HEK293 (cell line): ENCODE data around the gene HOOK1.

Experiments
- CTCF ChIA-PET: fragments of 350-600 bp; formaldehyde crosslinking; extraction: SDS; loops from one replicate; lab custom pipeline; 2021; ENCODE audit warnings: antibody characterized with exemption; lab: Yijun Ruan, JAX
- POLR2A ChIA-PET: fragments of 300-600 bp; formaldehyde crosslinking; extraction: SDS; loops from one replicate; lab custom pipeline; 2020; ENCODE audit warnings: antibody characterized with exemption, inconsistent platforms; lab: Yijun Ruan, JAX
- H3K27ac ChIP-seq: fragments of 200-500 bp; sonication (Bioruptor generic); 2 replicates; pipeline ENCODE4 v1.5.1; 2014; ENCODE audit warnings: low read depth, low read length, control low read depth, inconsistent platforms; ENCODE audit errors: extremely low read depth
- H3K36me3 ChIP-seq, 2 experiments: fragments of 200-500 bp in 1 of 2; sonication (Bioruptor generic) in 1 of 2; 1 replicate in 1 of 2; 2 replicates in 1 of 2; pipeline ENCODE4 v1.5.1; 2014 to 2017; ENCODE audit warnings: inconsistent platforms in 2 of 2, low read length in 2 of 2; ENCODE audit not compliant: control insufficient read depth in 2 of 2, insufficient read depth in 1 of 2
- H3K4me1 ChIP-seq: fragments of 200-500 bp; sonication (Bioruptor generic); 2 replicates; pipeline ENCODE4 v1.5.1; 2014; ENCODE audit warnings: mild to moderate bottlenecking, low read length, inconsistent platforms; ENCODE audit not compliant: control insufficient read depth, insufficient read depth
- H3K4me3 ChIP-seq: 2 replicates; pipeline ENCODE4 v1.5.1; 2011; ENCODE audit warnings: low read depth, mild to moderate bottlenecking, control low read depth, low read length, moderate library complexity
- H3K9me3 ChIP-seq: fragments of 200-500 bp; sonication (Bioruptor generic); 2 replicates; pipeline ENCODE4 v1.5.1; 2014; ENCODE audit warnings: low read depth, low read length, inconsistent platforms; ENCODE audit not compliant: control insufficient read depth, insufficient read depth
- BCL11A ChIP-seq: fragments of 450-650 bp; formaldehyde crosslinking; IDR thresholded peaks from 2 replicates; pipeline ENCODE4 v1.5.1; 2016; ENCODE audit warnings: low read depth, missing biosample characterization, missing genetic modification characterization
- MEIS1 ChIP-seq: sonication (generic); formaldehyde crosslinking; IDR thresholded peaks from 2 replicates; pipeline ENCODE4 v1.8.1; 2022; ENCODE audit warnings: missing genetic modification reagents, mild to moderate bottlenecking, borderline replicate concordance
- OSR2 ChIP-seq: fragments of 450-650 bp; formaldehyde crosslinking; IDR thresholded peaks from 2 replicates; pipeline ENCODE4 v1.5.1; 2016; ENCODE audit warnings: missing biosample characterization, missing genetic modification characterization
- OVOL3 ChIP-seq: fragments of 450-650 bp; formaldehyde crosslinking; IDR thresholded peaks from 2 replicates; pipeline ENCODE4 v1.5.1; 2016; ENCODE audit warnings: missing biosample characterization, missing genetic modification characterization
- SP7 ChIP-seq: fragments of 450-650 bp; formaldehyde crosslinking; IDR thresholded peaks from 2 replicates; pipeline ENCODE4 v1.5.1; 2016; ENCODE audit warnings: missing biosample characterization, missing genetic modification characterization
- ZBTB1 ChIP-seq: fragments of 450-650 bp; formaldehyde crosslinking; IDR thresholded peaks from 2 replicates; pipeline ENCODE4 v1.5.1; 2016; ENCODE audit warnings: missing biosample characterization, missing genetic modification characterization
- ZBTB20 ChIP-seq: fragments of 450-650 bp; formaldehyde crosslinking; IDR thresholded peaks from 2 replicates; pipeline ENCODE4 v1.5.1; 2016; ENCODE audit warnings: missing biosample characterization, missing genetic modification characterization
- ZNF138 ChIP-seq: fragments of 450-650 bp; formaldehyde crosslinking; IDR thresholded peaks from 2 replicates; pipeline ENCODE4 v1.5.1; 2016; ENCODE audit warnings: missing biosample characterization, missing genetic modification characterization, borderline replicate concordance
- ZNF184 ChIP-seq: fragments of 450-650 bp; IDR thresholded peaks from 2 replicates; pipeline ENCODE4 v1.5.1; 2018; ENCODE audit warnings: missing biosample characterization, mild to moderate bottlenecking, missing genetic modification characterization
- ZNF2 ChIP-seq: fragments of 450-650 bp; formaldehyde crosslinking; IDR thresholded peaks from 2 replicates; pipeline ENCODE4 v1.5.1; 2016; ENCODE audit warnings: missing biosample characterization, missing genetic modification characterization
- ZNF211 ChIP-seq: fragments of 450-650 bp; formaldehyde crosslinking; IDR thresholded peaks from 2 replicates; pipeline ENCODE4 v1.5.1; 2016; ENCODE audit warnings: low read depth, missing biosample characterization, missing genetic modification characterization
- ZNF214 ChIP-seq: fragments of 450-650 bp; formaldehyde crosslinking; IDR thresholded peaks from 2 replicates; pipeline ENCODE4 v1.5.1; 2017; ENCODE audit warnings: missing biosample characterization, mild to moderate bottlenecking, missing genetic modification characterization, borderline replicate concordance
- ZNF248 ChIP-seq: fragments of 450-650 bp; formaldehyde crosslinking; IDR thresholded peaks from 2 replicates; pipeline ENCODE4 v1.5.1; 2017; ENCODE audit warnings: missing biosample characterization, missing genetic modification characterization
- ZNF302 ChIP-seq: fragments of 450-650 bp; formaldehyde crosslinking; IDR thresholded peaks from 2 replicates; pipeline ENCODE4 v1.5.1; 2016; ENCODE audit warnings: missing biosample characterization, missing genetic modification characterization, low read depth
- ZNF391 ChIP-seq: fragments of 450-650 bp; formaldehyde crosslinking; IDR thresholded peaks from 2 replicates; pipeline ENCODE4 v1.5.1; 2016; ENCODE audit warnings: low read depth, missing biosample characterization, missing genetic modification characterization, borderline replicate concordance
- ZNF473 ChIP-seq: fragments of 450-650 bp; formaldehyde crosslinking; IDR thresholded peaks from 2 replicates; pipeline ENCODE4 v1.5.1; 2017; ENCODE audit warnings: missing biosample characterization, missing genetic modification characterization
- ZNF48 ChIP-seq: fragments of 450-650 bp; formaldehyde crosslinking; IDR thresholded peaks from 2 replicates; pipeline ENCODE4 v1.5.1; 2016; ENCODE audit warnings: missing biosample characterization, missing genetic modification characterization
- ZNF488 ChIP-seq: fragments of 450-650 bp; formaldehyde crosslinking; IDR thresholded peaks from 2 replicates; pipeline ENCODE4 v1.5.1; 2016; ENCODE audit warnings: missing biosample characterization, missing genetic modification characterization
- ZNF555 ChIP-seq: fragments of 450-650 bp; formaldehyde crosslinking; conservative IDR thresholded peaks from 2 replicates; pipeline ENCODE4 v1.5.1; 2017; ENCODE audit warnings: missing biosample characterization, mild to moderate bottlenecking, missing genetic modification characterization, inconsistent platforms
- ZNF596 ChIP-seq: fragments of 450-650 bp; IDR thresholded peaks from 2 replicates; pipeline ENCODE4 v1.5.0; 2018; ENCODE audit warnings: missing biosample characterization, mild to moderate bottlenecking, missing genetic modification characterization, moderate library complexity
- ZNF629 ChIP-seq: fragments of 450-650 bp; formaldehyde crosslinking; IDR thresholded peaks from 2 replicates; pipeline ENCODE4 v1.5.1; 2017; ENCODE audit warnings: missing biosample characterization, missing genetic modification characterization
- ZNF654 ChIP-seq: fragments of 450-650 bp; formaldehyde crosslinking; IDR thresholded peaks from 2 replicates; pipeline ENCODE4 v1.5.1; 2016; ENCODE audit warnings: low read depth, missing biosample characterization, missing genetic modification characterization
- ZNF768 ChIP-seq: fragments of 450-650 bp; formaldehyde crosslinking; IDR thresholded peaks from 2 replicates; pipeline ENCODE4 v1.5.1; 2018; ENCODE audit warnings: missing biosample characterization, mild to moderate bottlenecking, missing genetic modification characterization
- ZNF776 ChIP-seq: fragments of 450-650 bp; formaldehyde crosslinking; IDR thresholded peaks from 2 replicates; pipeline ENCODE4 v1.5.0; 2017; ENCODE audit warnings: missing biosample characterization, missing genetic modification characterization, borderline replicate concordance
- ZSCAN4 ChIP-seq: fragments of 450-650 bp; formaldehyde crosslinking; IDR thresholded peaks from 2 replicates; pipeline ENCODE4 v1.5.1; 2017; ENCODE audit warnings: missing biosample characterization, missing genetic modification characterization
- TF ChIP-seq, protein P1 (sequence below): fragments of 450-650 bp; formaldehyde crosslinking; IDR thresholded peaks from 2 replicates; pipeline ENCODE4 v1.5.1; 2016; ENCODE audit warnings: missing biosample characterization, missing genetic modification characterization
- TF ChIP-seq, protein P2 (sequence below): fragments of 450-650 bp; formaldehyde crosslinking; conservative IDR thresholded peaks from 2 replicates; pipeline ENCODE4 v1.5.1; 2016; ENCODE audit warnings: low read depth, missing biosample characterization, missing genetic modification characterization

HOOK1 gene

DNA sequence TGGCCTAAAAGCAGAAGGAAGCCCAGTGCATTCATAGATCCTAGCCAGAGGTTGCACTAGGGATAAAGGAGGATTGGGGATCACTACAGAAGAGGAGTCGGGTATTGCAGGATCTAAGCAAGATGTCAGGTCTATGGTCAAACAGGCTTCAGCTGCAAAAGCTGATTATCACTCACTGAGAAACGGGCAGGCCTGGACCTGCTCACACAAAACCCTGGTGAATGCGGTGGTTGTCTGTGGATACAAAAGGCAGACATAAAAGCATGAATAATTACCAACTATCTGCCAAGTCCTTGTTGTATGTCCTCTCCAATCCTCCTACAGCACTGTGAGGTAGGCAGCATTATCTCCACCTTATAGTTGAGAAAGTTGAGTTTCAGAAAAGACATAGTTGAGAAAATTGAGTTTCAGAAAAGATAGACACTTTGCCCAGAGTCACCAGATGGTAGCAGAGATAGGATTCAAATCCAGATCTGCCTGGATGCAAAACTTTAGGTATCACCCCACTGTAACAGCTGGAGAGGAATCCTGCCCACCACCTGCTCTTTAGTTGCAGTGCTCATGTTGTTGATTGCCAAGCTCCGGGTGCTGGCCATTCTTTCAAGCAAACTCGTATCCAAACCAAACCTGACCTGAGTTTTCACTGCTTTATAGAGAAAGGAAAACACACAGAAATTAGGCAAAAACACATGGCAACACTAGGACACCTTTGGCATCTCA lies 49.6 kb upstream of the HOOK1 start (continued):
- no peak for TF ChIP-seq ZNF211 (tag by site-specific recombination)
- TF ChIP-seq ZNF2 (tag by site-specific recombination): no peak
- TF ChIP-seq ZNF48 (tag by site-specific recombination): no peak
- no peak for TF ChIP-seq ZNF654
- TF ChIP-seq, protein P1, sequence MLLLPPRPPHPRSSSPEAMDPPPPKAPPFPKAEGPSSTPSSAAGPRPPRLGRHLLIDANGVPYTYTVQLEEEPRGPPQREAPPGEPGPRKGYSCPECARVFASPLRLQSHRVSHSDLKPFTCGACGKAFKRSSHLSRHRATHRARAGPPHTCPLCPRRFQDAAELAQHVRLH (tag by site-specific recombination): no peak
- no peak for TF ChIP-seq ZNF473 (tag by site-specific recombination)
- no peak for TF ChIP-seq ZNF214 (tag by site-specific recombination)

DNA sequence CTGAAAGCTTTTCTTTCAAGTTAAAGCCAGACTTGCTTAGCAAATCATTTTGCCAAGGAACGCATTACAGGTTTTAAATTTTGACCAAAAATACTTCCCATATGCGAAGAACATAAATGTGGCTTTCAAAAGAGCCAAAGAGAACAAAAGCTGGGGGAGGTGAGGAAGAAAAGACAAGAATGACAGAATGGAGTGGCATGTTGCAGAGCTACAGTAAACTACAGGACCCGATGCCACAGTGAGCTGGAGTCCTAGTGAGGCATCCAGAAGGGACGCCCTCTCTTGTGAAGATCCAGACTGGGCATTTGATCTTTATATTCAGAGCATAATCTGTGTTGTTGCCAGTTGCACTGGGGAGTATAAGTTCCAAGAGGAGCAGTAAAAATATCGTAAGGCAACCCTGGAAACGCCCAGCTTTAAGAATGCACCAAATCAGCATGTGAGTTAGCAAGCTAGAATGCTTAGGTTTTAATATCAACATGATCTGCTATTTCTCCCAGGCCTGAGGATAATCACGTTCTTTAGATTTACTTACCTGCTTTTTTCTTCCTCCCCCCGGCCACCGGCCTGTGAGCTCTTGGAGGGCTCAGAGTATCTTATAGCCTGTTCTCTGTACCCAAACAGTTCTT lies 48.4 kb upstream of the HOOK1 start:
- CTCF ChIA-PET: interaction anchor here (0.6 to 1.1 kb wide), 2 partner anchors 9 to 34 kb away, joined by 3 read pairs; no protein-coding TSS in a partner anchor
- TF ChIP-seq ZNF654 (no peak), ZSCAN4 (tag by site-specific recombination) (no peak), MEIS1 (CRISPR knock-in tag) (no peak), ZNF184 (tag by site-specific recombination) (no peak), ZNF629 (tag by site-specific recombination) (no peak), ZNF555 (tag by site-specific recombination) (no peak), ZNF138 (tag by site-specific recombination) (no peak), ZNF248 (no peak), ZNF214 (tag by site-specific recombination) (no peak), ZBTB1 (no peak), SP7 (tag by site-specific recombination) (no peak), ZNF596 (tag by site-specific recombination) (no peak), ZNF776 (tag by site-specific recombination) (no peak), ZBTB20 (tag by site-specific recombination) (no peak)
- no peak overlapping the region for H3K27ac ChIP-seq
- H3K9me3 ChIP-seq: no peaks in the 10 kb centered on the region
- POLR2A ChIA-PET: no interaction called here
- no peak overlapping the region for H3K4me3 ChIP-seq
- H3K4me1 ChIP-seq: no peaks in the 10 kb centered on the region
- no peaks in the 10 kb centered on the region for H3K36me3 ChIP-seq

GRCh38 chr1:59767119-59767518 lies 47.6 kb upstream of the HOOK1 start:
- no peaks in the 10 kb centered on the region for H3K36me3 ChIP-seq
- no peaks in the 10 kb centered on the region for H3K4me1 ChIP-seq
- no peak overlapping the region for H3K4me3 ChIP-seq
- H3K9me3 ChIP-seq: no peaks in the 10 kb centered on the region
- CTCF ChIA-PET: interaction anchor here (0.5 kb wide), 1 partner anchor 10 kb away, joined by 3 read pairs; no protein-coding TSS in a partner anchor
- no peak overlapping the region for H3K27ac ChIP-seq
- POLR2A ChIA-PET: no interaction called here
- TF ChIP-seq BCL11A (tag by site-specific recombination) (no peak), ZNF302 (tag by site-specific recombination) (no peak), OSR2 (tag by site-specific recombination) (no peak), ZNF488 (tag by site-specific recombination) (no peak), ZNF391 (tag by site-specific recombination) (no peak), OVOL3 (no peak), ZNF768 (tag by site-specific recombination) (no peak)
- TF ChIP-seq, protein P2, sequence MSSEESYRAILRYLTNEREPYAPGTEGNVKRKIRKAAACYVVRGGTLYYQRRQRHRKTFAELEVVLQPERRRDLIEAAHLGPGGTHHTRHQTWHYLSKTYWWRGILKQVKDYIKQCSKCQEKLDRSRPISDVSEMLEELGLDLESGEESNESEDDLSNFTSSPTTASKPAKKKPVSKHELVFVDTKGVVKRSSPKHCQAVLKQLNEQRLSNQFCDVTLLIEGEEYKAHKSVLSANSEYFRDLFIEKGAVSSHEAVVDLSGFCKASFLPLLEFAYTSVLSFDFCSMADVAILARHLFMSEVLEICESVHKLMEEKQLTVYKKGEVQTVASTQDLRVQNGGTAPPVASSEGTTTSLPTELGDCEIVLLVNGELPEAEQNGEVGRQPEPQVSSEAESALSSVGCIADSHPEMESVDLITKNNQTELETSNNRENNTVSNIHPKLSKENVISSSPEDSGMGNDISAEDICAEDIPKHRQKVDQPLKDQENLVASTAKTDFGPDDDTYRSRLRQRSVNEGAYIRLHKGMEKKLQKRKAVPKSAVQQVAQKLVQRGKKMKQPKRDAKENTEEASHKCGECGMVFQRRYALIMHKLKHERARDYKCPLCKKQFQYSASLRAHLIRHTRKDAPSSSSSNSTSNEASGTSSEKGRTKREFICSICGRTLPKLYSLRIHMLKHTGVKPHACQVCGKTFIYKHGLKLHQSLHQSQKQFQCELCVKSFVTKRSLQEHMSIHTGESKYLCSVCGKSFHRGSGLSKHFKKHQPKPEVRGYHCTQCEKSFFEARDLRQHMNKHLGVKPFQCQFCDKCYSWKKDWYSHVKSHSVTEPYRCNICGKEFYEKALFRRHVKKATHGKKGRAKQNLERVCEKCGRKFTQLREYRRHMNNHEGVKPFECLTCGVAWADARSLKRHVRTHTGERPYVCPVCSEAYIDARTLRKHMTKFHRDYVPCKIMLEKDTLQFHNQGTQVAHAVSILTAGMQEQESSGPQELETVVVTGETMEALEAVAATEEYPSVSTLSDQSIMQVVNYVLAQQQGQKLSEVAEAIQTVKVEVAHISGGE (tag by site-specific recombination): no peak
